ENCODE results near the gene WDR7. TPM values are rescaled to one million over a fixed set of nuclear protein-coding genes. Genes with fewer than 3 reads are reported as not detected.

The WDR7 gene
- total and polyA plus RNA-seq, 12 donors: 3.6 to 64.6 (median 24.2) TPM

GRCh38 chr18:56891116-56891515, 240.0 kb downstream of the WDR7 start:
- no peak overlapping the region for H3K27ac ChIP-seq
- H3K36me3 ChIP-seq (replicated peaks in 1 of 2): no peaks in the 10 kb centered on the region
- H3K9me3 ChIP-seq (replicated peaks in 1 of 3): peaks cover 0 to 9% (median 0%) of the 10 kb centered on the region in 3 donors
- intact Hi-C loops (cut with DNase I): no loop called here
- no peaks in the 10 kb centered on the region for H3K27me3 ChIP-seq
- WGBS, 4 donors: 83 to 90% (median 89%) methylated on average over 3 of the region's 3 CpGs
- H3K4me3 ChIP-seq: no peak overlapping the region
- H3K4me1 ChIP-seq (replicated peaks in 1 of 2): no peaks in the 10 kb centered on the region
- DNase-seq: no peak
- no peak for TF ChIP-seq CTCF (IDR thresholded peaks at IDR 0.05)
- no peak for TF ChIP-seq POLR2A (IDR thresholded peaks at IDR 0.05)

- Histone ChIP-seq H3K27ac (no peak overlapping the region), H3K4me1 (replicated peaks in 1 of 2) (no peaks in the 10 kb centered on the region), H3K9me3 (replicated peaks in 1 of 3) (peaks cover 0 to 9% (median 0%) of the 10 kb centered on the region in 3 donors), H3K27me3 (no peaks in the 10 kb centered on the region), H3K4me3 (no peak overlapping the region), H3K36me3 (replicated peaks in 1 of 2) (no peaks in the 10 kb centered on the region)
- intact Hi-C loops (cut with DNase I): no loop called here
- no peak for TF ChIP-seq POLR2A (IDR thresholded peaks at IDR 0.05)
- TF ChIP-seq CTCF (IDR thresholded peaks at IDR 0.05): no peak
- DNase-seq: no peak
- WGBS, 4 donors: 78 to 95% (median 84%) methylated on average over 1 of the region's 1 CpG
Observed at GRCh38 chr18:56891870-56892269, 240.7 kb downstream of the WDR7 start.

- no peak overlapping the region for H3K4me3 ChIP-seq
- H3K9me3 ChIP-seq (replicated peaks in 1 of 3): peaks cover 0 to 9% (median 3%) of the 10 kb centered on the region in 3 donors
- H3K4me1 ChIP-seq (replicated peaks in 1 of 2): no peaks in the 10 kb centered on the region
- H3K27me3 ChIP-seq: no peaks in the 10 kb centered on the region
- H3K36me3 ChIP-seq (replicated peaks in 1 of 2): no peaks in the 10 kb centered on the region
- no peak for DNase-seq
- no peak for TF ChIP-seq CTCF (IDR thresholded peaks at IDR 0.05)
- no peak for TF ChIP-seq POLR2A (IDR thresholded peaks at IDR 0.05)
- H3K27ac ChIP-seq: no peak overlapping the region
- intact Hi-C loops (cut with DNase I): no loop called here
- WGBS, 4 donors: 48 to 94% (median 49%) methylated on average over 2 of the region's 2 CpGs
Observed at GRCh38 chr18:56897122-56897521, 246.0 kb downstream of the WDR7 start.

GRCh38 chr18:56899660-56900059, 248.5 kb downstream of the WDR7 start:
- Histone ChIP-seq H3K27me3 (no peaks in the 10 kb centered on the region), H3K4me1 (replicated peaks in 1 of 2) (no peaks in the 10 kb centered on the region), H3K36me3 (replicated peaks in 1 of 2) (no peaks in the 10 kb centered on the region), H3K4me3 (no peak overlapping the region), H3K27ac (no peak overlapping the region), H3K9me3 (replicated peaks in 1 of 3) (peaks cover 0 to 9% (median 3%) of the 10 kb centered on the region in 3 donors)
- no peak for TF ChIP-seq CTCF (IDR thresholded peaks at IDR 0.05)
- intact Hi-C loops (cut with DNase I): no loop called here
- no peak for DNase-seq
- 90 to 96% (median 95%) methylated on average over 1 of the region's 1 CpG for WGBS, 4 donors
